Epithelial cell of proximal tubule (primary cell): ENCODE data around the gene BRF1. TPM values are rescaled to one million over a fixed set of nuclear protein-coding genes. Genes with fewer than 3 reads are reported as not detected.

Source experiments
- DNase-seq: peaks from one replicate; pipeline ENCODE4 v3.0.0-alpha.2; 2011; ENCODE audit warnings: low read depth
- H3K4me3 ChIP-seq: 2 replicates; pipeline ENCODE4 v1.5.1; 2011; ENCODE audit warnings: low read depth, mild to moderate bottlenecking, low read length
- CTCF ChIP-seq: conservative IDR thresholded peaks from 2 replicates; pipeline ENCODE4 v1.5.1; 2012; ENCODE audit warnings: low read depth, mild to moderate bottlenecking, low read length
- total RNA-seq: library from RNA; depleted of rRNA; stranded (reverse); fragments of >200 nt; gene quantifications from 2 replicates; pipeline ENCODE4 v1.2.3, GENCODE V29; 2015

The BRF1 gene
- total RNA-seq, 1 donor from 2014 or later: 23.8 TPM

DNA sequence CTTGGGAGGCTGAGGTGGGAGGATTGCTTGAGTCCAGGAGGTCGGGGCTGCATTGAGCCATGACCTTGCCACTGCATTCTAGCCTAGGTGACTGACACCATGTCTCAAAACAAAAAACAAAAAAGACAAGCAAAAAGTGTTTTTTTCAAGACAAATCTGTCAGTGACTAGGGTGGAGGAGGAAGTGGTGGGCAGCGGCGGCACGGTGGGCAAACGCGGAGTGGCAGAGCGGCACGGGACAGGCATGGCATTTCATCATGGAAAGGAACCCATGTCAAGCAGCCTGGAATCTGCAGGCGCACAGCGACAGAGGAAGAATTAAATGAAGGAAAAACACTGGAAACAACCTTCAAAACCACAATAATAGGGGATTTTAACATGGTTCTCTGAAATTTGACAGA is 56.5 kb downstream of the BRF1 start:
- no peak overlapping the region for H3K4me3 ChIP-seq
- DNase-seq: no peak
- TF ChIP-seq CTCF: no peak

DNA sequence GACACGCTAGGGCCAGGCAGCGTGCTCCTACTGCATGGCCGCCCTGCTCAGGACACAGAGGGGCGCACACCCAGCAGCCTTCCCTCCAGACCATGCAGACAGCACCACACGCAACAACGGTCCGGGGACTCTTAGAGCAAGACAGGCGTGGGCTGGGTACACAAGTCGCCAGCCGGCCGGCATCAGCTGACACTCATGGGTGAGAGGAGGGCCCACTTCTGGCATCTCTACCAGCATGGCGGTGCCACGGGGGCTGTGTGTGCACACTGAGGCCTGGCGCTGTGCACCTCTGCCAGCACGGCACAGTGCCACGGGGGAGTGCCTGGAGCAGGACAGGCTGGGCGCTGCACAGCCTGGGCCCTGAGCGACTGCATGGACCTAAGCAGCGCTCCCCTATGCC is 59.2 kb downstream of the BRF1 start:
- no peak overlapping the region for H3K4me3 ChIP-seq
- no peak for DNase-seq
- TF ChIP-seq CTCF: no peak

DNA sequence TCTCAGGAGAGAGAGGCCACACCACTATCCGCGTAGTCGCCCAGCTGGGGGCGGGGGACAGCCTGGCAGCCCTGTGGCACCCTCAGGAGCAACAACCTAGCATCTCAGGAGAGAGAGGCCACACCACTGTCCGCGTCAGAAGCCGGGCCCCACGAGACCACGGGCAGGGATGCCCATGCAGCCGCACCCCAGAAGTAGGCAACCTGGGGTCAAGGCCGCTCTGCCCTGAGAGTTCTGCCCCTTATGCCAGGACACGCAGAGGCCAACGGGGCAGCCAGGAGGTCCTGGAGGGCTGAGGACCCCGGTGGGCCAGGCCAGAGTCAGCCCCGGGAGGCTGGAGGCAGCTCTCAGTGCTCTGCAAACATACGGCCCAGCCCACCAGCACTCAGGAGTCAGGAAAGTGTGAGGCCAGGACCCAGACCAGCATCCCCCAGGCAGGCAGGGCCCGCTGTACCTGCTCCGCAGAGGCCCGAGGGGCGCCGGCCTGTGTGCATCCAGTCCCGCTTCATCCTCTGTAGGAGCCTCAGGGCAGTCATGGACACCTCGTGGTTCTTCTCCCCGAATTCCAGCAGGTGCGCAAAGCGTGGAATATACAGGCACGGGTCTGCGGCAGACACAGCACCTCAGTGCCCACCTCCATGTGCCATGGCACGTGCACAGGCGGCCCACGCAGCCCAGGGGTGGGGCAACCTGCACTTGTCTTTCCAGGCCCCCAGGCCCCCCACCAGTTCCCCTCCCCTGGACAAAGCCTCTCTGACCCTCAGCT is 59.8 kb downstream of the BRF1 start:
- no peak for DNase-seq
- no peak for TF ChIP-seq CTCF
- H3K4me3 ChIP-seq: no peak overlapping the region

DNA sequence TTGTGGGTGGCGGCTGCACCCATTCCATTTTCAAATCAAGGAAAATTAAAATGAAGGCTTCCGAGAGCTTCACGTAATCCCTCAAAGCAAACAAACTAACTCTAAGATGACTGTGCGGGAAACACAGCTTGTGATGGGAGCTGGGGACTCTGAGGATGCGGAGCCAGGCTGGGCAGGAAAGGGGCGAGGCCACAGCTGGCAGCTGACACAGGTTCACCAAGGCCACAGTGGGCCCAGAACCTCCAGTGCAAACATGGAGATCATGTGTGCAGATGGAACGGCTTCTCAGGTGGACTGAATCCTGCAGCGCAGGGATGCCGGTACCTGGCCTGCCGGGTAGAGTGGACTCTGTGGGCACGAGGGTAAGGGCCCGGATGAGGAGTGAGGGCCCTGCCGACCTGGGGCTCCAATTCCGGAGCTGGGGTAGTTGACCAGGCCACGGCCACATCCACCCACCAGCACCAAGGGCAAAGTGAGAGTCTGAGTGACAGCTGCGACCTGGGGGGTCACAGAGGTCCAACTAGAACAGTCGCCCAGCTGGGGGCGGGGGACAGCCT is 71.6 kb downstream of the BRF1 start:
- DNase-seq: no peak
- H3K4me3 ChIP-seq: no peak overlapping the region
- TF ChIP-seq CTCF: no peak

GRCh38 chr14:105228562-105228961 is 72.2 kb downstream of the BRF1 start:
- H3K4me3 ChIP-seq: no peak overlapping the region
- no peak for TF ChIP-seq CTCF

GRCh38 chr14:105227346-105227745 is 73.5 kb downstream of the BRF1 start:
- no peak for TF ChIP-seq CTCF
- H3K4me3 ChIP-seq: no peak overlapping the region

More at GRCh38 chr14:105228562-105228961, 72.2 kb downstream of the BRF1 start:
- no peak for DNase-seq

GRCh38 chr14:105226198-105226597 is 74.6 kb downstream of the BRF1 start:
- no peak overlapping the region for H3K4me3 ChIP-seq
- no peak for DNase-seq

More at GRCh38 chr14:105227346-105227745, 73.5 kb downstream of the BRF1 start:
- DNase-seq: no peak

More at GRCh38 chr14:105226198-105226597, 74.6 kb downstream of the BRF1 start:
- TF ChIP-seq CTCF: no peak
